ENCODE measurements around the gene POLA1. TPM values are rescaled to one million over a fixed set of nuclear protein-coding genes. Genes with fewer than 3 reads are reported as not detected.

The POLA1 gene
- total and polyA plus RNA-seq, 7 donors = 1.8 to 15.0 (median 11.4) TPM

DNA sequence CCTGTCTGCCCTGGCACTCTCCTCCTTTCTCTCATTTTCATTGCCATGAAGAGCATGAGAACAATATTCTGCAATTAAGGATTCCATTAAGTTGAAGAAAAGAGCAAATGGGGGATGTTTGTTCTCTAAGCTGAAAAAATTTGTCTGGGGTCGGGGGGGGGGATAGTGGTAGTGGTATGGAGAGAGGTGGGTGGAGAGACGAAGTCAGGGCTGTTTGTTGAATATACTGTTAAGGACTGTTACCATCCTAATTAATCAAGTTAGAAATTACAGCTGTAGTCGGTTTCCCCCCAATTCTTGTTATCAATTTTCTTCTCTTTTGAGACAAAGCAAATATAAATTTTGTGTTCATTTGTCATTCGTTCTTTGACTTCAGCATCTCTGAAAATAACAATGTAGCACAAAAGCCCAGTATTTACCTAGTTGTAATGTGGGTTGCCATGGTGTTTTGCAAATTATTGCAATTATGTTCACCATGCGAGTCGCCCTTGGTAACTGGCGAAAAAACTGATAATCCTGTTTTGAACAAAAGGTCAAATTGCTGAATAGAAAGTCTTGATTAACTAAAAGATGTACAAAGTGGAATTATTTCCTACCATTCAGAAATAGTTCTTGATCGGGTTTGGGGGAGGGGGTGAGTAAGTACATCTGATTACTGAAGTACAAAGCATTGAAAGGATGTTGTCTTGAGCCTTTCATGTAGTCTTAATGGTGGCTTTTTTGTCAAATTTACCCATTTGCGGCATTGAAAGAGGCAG lies 183.0 kb downstream of the POLA1 start:
- no peaks in the 10 kb centered on the region for H3K9me3 ChIP-seq
- no peak overlapping the region for H3K27ac ChIP-seq
- no peak for TF ChIP-seq POLR2AphosphoS5 (IDR thresholded peaks at IDR 0.05)
- no peak for TF ChIP-seq POLR2A (IDR thresholded peaks at IDR 0.05)
- TF ChIP-seq, protein P1, sequence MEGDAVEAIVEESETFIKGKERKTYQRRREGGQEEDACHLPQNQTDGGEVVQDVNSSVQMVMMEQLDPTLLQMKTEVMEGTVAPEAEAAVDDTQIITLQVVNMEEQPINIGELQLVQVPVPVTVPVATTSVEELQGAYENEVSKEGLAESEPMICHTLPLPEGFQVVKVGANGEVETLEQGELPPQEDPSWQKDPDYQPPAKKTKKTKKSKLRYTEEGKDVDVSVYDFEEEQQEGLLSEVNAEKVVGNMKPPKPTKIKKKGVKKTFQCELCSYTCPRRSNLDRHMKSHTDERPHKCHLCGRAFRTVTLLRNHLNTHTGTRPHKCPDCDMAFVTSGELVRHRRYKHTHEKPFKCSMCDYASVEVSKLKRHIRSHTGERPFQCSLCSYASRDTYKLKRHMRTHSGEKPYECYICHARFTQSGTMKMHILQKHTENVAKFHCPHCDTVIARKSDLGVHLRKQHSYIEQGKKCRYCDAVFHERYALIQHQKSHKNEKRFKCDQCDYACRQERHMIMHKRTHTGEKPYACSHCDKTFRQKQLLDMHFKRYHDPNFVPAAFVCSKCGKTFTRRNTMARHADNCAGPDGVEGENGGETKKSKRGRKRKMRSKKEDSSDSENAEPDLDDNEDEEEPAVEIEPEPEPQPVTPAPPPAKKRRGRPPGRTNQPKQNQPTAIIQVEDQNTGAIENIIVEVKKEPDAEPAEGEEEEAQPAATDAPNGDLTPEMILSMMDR (IDR thresholded peaks at IDR 0.05) = no peak
- no peak for TF ChIP-seq EP300 (IDR thresholded peaks at IDR 0.05)
- H3K4me1 ChIP-seq = peaks cover 0 to 7% (median 0%) of the 10 kb centered on the region in 4 donors
- 88 to 90% methylated on average over 9 of the region's 9 CpGs for WGBS, 2 donors
- H3K4me3 ChIP-seq = no peak overlapping the region
- intact Hi-C loops (cut with DNase I) = no loop called here
- DNase-seq = no peak
- H3K27me3 ChIP-seq = no peaks in the 10 kb centered on the region
- no peaks in the 10 kb centered on the region for H3K36me3 ChIP-seq

DNA sequence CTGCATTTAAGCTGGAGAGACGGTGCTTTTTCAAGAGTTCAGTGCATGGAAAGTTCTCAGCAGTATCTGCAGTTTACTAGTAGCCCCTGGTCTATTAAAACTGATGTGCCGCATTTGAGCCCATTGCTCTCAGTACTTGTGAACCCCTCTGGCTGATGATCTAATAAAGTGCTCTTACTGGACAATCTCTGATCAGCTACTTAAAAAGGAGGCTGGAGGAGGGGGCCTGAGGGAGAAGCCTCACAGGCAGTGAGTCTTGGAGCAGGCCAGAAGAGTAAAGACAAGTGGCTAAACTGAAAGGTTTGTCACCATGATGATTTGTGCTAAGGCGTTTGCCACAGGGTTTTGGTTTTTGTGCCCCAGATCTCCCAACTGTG lies 183.6 kb downstream of the POLA1 start:
- no peak for TF ChIP-seq POLR2A (IDR thresholded peaks at IDR 0.05)
- no peak for TF ChIP-seq EP300 (IDR thresholded peaks at IDR 0.05)
- TF ChIP-seq, protein P1 (IDR thresholded peaks at IDR 0.05) = no peak
- TF ChIP-seq POLR2AphosphoS5 (IDR thresholded peaks at IDR 0.05) = no peak
- intact Hi-C loops (cut with DNase I) = no loop called here
- H3K4me3 ChIP-seq = no peak overlapping the region
- H3K27ac ChIP-seq = no peak overlapping the region
- no peaks in the 10 kb centered on the region for H3K27me3 ChIP-seq
- WGBS, 2 donors = 88 to 92% methylated on average over 3 of the region's 3 CpGs
- DNase-seq = no peak
- no peaks in the 10 kb centered on the region for H3K9me3 ChIP-seq
- H3K36me3 ChIP-seq = no peaks in the 10 kb centered on the region
- H3K4me1 ChIP-seq = peaks cover 0 to 7% (median 0%) of the 10 kb centered on the region in 4 donors

DNA sequence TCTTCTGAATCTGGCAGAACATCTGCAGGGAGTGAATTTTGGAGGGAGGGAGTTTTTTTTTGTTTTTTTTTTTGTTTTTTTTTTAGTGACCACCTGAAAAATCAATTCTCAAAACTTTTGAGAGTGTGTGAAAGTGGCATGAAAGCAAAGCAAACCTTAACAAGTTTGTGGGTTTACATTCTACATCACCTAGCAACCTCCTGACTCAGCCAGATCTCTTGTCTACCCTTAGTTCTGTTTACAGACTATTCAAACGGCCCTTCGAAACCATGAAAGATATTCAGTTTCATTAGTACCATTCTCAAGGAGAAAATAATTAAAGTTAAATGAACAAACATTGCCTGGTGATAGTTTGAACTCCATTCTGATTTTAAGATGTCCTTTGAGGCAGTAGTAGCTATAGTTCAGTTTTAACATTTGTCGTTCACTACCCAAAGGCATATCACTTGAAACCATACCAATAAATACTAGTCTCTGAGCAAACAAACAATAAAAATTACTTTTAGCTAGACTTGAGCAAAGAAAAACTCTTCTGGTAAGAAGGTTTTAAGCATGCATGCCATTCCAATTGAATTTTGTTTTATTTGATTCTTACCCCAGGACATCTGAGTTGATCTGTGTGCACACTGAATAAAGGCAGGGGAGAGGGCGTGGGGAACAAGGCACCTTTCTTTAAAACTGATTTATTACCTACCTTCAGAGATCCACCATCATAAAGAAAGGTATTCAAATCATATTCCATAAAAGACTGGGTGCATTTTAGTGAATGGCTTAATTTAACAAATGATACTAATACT lies 184.3 kb downstream of the POLA1 start:
- Histone ChIP-seq H3K4me3 (no peak overlapping the region), H3K27me3 (no peaks in the 10 kb centered on the region), H3K27ac (no peak overlapping the region), H3K4me1 (peaks cover 0 to 7% (median 0%) of the 10 kb centered on the region in 4 donors), H3K36me3 (no peaks in the 10 kb centered on the region), H3K9me3 (no peaks in the 10 kb centered on the region)
- WGBS, 2 donors = 25 to 56% methylated on average over 4 of the region's 4 CpGs
- TF ChIP-seq POLR2A (IDR thresholded peaks at IDR 0.05) (no peak), POLR2AphosphoS5 (IDR thresholded peaks at IDR 0.05) (no peak), EP300 (IDR thresholded peaks at IDR 0.05) (no peak)
- TF ChIP-seq, protein P1 (IDR thresholded peaks at IDR 0.05) = no peak
- DNase-seq = no peak
- intact Hi-C loops (cut with DNase I) = no loop called here

DNA sequence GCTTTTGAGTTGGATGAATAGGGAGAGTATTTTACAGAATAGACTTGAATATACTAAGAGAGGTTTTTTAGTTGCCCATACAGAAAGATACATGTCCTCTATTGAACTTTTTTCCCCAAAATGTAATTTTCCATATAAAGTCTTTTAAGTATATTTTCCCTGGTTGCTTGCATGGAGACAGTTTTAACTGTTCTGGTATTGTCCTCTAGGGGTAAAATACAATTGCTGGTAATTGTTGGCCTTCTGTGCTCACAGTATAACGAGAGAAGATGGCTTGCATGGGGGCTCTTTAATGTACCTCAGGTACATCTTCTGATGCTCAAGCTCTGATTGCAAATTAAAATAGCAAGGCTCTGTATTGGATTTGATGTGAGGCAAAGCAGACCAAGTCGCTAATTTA lies 186.0 kb downstream of the POLA1 start:
- DNase-seq = no peak
- Histone ChIP-seq H3K4me3 (no peak overlapping the region), H3K9me3 (no peaks in the 10 kb centered on the region), H3K36me3 (no peaks in the 10 kb centered on the region), H3K27ac (no peak overlapping the region), H3K27me3 (no peaks in the 10 kb centered on the region), H3K4me1 (peaks cover 0 to 7% (median 0%) of the 10 kb centered on the region in 4 donors)
- intact Hi-C loops (cut with DNase I) = no loop called here
- 95 to 99% methylated on average over 2 of the region's 2 CpGs for WGBS, 2 donors
- no peak for TF ChIP-seq POLR2AphosphoS5 (IDR thresholded peaks at IDR 0.05)
- TF ChIP-seq, protein P1 (IDR thresholded peaks at IDR 0.05) = no peak
- no peak for TF ChIP-seq POLR2A (IDR thresholded peaks at IDR 0.05)
- TF ChIP-seq EP300 (IDR thresholded peaks at IDR 0.05) = no peak
